Activated CD4-positive, alpha-beta T cell treated with anti-CD3 and anti-CD28 coated beads for 36 hours (primary cell): ENCODE data around the gene STK11. TPM values are rescaled to one million over a fixed set of nuclear protein-coding genes. Genes with fewer than 3 reads are reported as not detected.
A peak's percentile ranks its signal among the peaks of the same experiment; 100 is the strongest.

Experiments
- ATAC-seq: fragments of 200-7000 bp; cut with Tn5 transposase; one replicate; pipeline ENCODE4 v1.10.0; 2021; ENCODE audit warnings: mild to moderate bottlenecking, moderate library complexity
- CTCF ChIA-PET: fragments of 350-600 bp; sonication (Branson Sonifier 250); formaldehyde crosslinking; loops from one replicate; lab custom pipeline; 2021; ENCODE audit warnings: antibody characterized with exemption; lab: Charles Lee
- POLR2A ChIA-PET: fragments of 350-600 bp; sonication (Branson Sonifier 250); formaldehyde crosslinking; loops from one replicate; lab custom pipeline; 2021; ENCODE audit warnings: antibody characterized with exemption, inconsistent platforms; lab: Charles Lee
- DNase-seq: peaks from one replicate; pipeline ENCODE4 v3.0.0-alpha.2; 2020
- H3K27ac Mint-ChIP-seq: one replicate; pipeline ENCODE4 v1.8.0; 2021; ENCODE audit warnings: mixed read lengths
- H3K27me3 Mint-ChIP-seq: one replicate; pipeline ENCODE4 v1.8.0; 2021; ENCODE audit warnings: mixed read lengths
- H3K36me3 Mint-ChIP-seq: one replicate; pipeline ENCODE4 v1.8.0; 2021; ENCODE audit warnings: low read depth, mixed read lengths
- H3K4me1 Mint-ChIP-seq: one replicate; pipeline ENCODE4 v1.8.0; 2021; ENCODE audit warnings: mixed read lengths
- H3K4me3 Mint-ChIP-seq: one replicate; pipeline ENCODE4 v1.8.0; 2021; ENCODE audit warnings: mild to moderate bottlenecking, moderate library complexity, mixed read lengths
- H3K9me3 Mint-ChIP-seq: one replicate; pipeline ENCODE4 v1.8.0; 2021; ENCODE audit warnings: low read depth, mixed read lengths
- intact Hi-C, 2 experiments: fragments of 100-400 bp; cut with DNase I in 1 of 2; cut with micrococcal nuclease in 1 of 2; formaldehyde crosslinking; loops; one replicate each; pipeline versions ENCODE4 v1.14.2 to v1.15.1; 2022 to 2024; cut with DNase I, micrococcal nuclease
- total RNA-seq, 2 experiments: library from RNA; stranded (reverse); gene quantifications; one replicate each; pipeline ENCODE4 v1.2.3, GENCODE V29; 2021

STK11 gene
- total RNA-seq, 2 experiments from 2014 or later: 49.2 to 61.5 TPM

- ATAC-seq (no peak), DNase-seq (no peak)
- POLR2A ChIA-PET: interaction anchor here (0.7 to 2.7 kb wide), 2 partner anchors 12 to 176 kb away, joined by 3 to 7 read pairs; partner anchors contain the start of gene CIRBP
- intact Hi-C loops: no loop called here
- H3K27me3 Mint-ChIP-seq: no peaks in the 10 kb centered on the region
- H3K9me3 Mint-ChIP-seq: no peaks in the 10 kb centered on the region
- H3K4me3 Mint-ChIP-seq: peak overlapping the region; percentile 95
- peaks cover 57% of the 10 kb centered on the region for H3K36me3 Mint-ChIP-seq
- peaks cover 47% of the 10 kb centered on the region for H3K4me1 Mint-ChIP-seq
- CTCF ChIA-PET: interaction anchor here (0.7 to 1.8 kb wide), 5 partner anchors 12 to 154 kb away, joined by 3 to 6 read pairs (median 4); partner anchors contain the start of gene CIRBP
- no peak overlapping the region for H3K27ac Mint-ChIP-seq
Observed at GRCh38 chr19:1256646-1257474, 51.3 kb downstream of the STK11 start.

DNA sequence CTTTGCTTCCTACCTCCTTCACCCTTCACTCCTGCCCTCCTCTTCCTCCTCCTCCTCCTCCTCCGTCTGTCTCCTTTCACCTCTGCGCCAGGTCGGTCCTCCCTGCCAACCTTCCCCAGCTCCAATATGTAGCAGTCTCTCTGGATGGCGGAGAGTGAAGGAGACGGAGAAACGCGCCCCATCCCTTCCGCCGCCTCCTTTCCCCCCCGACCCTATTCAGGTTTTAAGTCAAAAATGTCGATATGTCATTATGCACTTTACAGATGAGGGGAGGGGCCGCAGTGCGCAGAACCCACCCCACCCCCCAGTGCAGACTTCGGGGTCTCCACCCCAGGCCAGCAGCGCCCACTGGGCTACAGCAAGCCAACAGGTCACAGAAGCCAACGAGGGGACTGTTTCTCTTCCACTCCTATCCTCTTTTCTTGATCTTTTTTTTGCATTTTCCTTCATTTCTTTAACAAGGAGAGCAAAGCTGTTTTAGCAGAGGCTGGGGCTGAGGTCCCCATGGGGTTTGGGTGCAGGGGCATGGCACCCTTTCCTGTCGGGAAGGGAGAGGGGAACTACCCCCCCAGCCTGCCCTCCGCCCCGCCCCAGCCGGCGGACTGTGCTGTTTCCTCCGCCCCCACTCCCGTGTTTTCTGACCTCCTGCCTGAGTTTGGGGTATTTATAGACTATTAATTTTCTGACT is 52.0 kb downstream of the STK11 start:
- H3K36me3 Mint-ChIP-seq: peaks cover 52% of the 10 kb centered on the region
- H3K27ac Mint-ChIP-seq: peak overlapping the region; percentile 97
- ChIA-PET POLR2A (no interaction called here), CTCF (interaction anchor here (1.8 kb wide), 1 partner anchor 13 kb away, joined by 6 read pairs; no protein-coding TSS in a partner anchor)
- no peak for DNase-seq
- intact Hi-C loops: no loop called here
- H3K4me3 Mint-ChIP-seq: peak overlapping the region; percentile 95
- H3K4me1 Mint-ChIP-seq: peaks cover 52% of the 10 kb centered on the region
- H3K9me3 Mint-ChIP-seq: no peaks in the 10 kb centered on the region
- H3K27me3 Mint-ChIP-seq: no peaks in the 10 kb centered on the region
- no peak for ATAC-seq

DNA sequence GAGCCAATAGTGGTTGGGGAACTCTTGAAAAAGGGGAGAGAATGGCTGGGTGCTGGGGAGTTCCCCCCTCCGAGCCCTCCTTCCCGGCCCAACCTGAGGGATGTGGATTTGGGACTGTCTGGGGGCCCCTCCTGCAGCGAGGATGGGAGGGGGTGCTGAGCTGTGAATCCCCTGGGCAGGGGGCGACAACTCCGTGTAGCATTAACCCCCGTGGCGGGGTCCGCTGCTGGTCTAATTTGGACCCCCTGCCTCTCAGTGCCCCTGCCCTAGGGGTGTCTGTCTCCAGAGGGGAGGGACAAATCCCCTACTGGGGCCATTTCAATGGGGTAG is 52.5 kb downstream of the STK11 start:
- Mint-ChIP-seq H3K27ac (peak overlapping the region; percentile 97), H3K4me1 (peaks cover 56% of the 10 kb centered on the region), H3K27me3 (no peaks in the 10 kb centered on the region), H3K4me3 (peak overlapping the region; percentile 95), H3K36me3 (peaks cover 52% of the 10 kb centered on the region), H3K9me3 (no peaks in the 10 kb centered on the region)
- ChIA-PET CTCF (no interaction called here), POLR2A (interaction anchor here (0.7 kb wide), 1 partner anchor 365 kb away, joined by 3 read pairs; the partner anchor contains the start of gene RNU6-9)
- intact Hi-C loops: no loop called here
- no peak for ATAC-seq
- no peak for DNase-seq

DNA sequence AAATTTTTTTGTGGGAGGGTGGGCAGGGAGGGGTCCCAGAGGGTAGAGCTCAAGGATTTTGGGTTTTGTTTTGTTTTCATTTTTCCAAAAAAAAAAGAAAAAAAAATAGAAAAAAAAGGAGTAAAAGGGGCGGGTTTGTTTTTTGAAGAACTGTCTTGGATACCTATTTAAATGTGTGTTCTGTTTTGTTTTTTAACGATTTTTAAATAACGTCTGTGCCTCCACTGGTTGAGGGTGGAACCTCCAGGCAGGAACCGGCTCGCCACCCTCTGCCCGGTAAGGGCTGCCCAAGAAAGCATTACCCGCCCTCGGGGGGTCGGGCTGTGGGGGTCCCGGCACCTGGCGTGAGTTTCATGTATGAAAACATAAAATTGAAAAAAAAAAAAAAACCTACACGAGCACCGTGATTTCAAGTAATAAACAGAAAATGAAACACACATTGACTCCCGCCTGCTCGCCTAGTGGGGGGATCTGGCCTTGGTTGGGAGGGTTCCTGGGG is 53.2 kb downstream of the STK11 start:
- Mint-ChIP-seq H3K4me3 (peak overlapping the region; percentile 95), H3K27me3 (no peaks in the 10 kb centered on the region), H3K36me3 (peaks cover 48% of the 10 kb centered on the region), H3K4me1 (peaks cover 55% of the 10 kb centered on the region), H3K9me3 (no peaks in the 10 kb centered on the region), H3K27ac (peak overlapping the region; percentile 97)
- intact Hi-C loops: no loop called here
- ChIA-PET POLR2A (interaction anchor here (0.7 kb wide), 1 partner anchor 365 kb away, joined by 3 read pairs; the partner anchor contains the start of gene RNU6-9), CTCF (interaction anchor here (1.2 kb wide), 1 partner anchor 10 kb away, joined by 4 read pairs; the partner anchor contains the start of gene CIRBP)
- ATAC-seq (peak; percentile 2), DNase-seq (no peak)

DNA sequence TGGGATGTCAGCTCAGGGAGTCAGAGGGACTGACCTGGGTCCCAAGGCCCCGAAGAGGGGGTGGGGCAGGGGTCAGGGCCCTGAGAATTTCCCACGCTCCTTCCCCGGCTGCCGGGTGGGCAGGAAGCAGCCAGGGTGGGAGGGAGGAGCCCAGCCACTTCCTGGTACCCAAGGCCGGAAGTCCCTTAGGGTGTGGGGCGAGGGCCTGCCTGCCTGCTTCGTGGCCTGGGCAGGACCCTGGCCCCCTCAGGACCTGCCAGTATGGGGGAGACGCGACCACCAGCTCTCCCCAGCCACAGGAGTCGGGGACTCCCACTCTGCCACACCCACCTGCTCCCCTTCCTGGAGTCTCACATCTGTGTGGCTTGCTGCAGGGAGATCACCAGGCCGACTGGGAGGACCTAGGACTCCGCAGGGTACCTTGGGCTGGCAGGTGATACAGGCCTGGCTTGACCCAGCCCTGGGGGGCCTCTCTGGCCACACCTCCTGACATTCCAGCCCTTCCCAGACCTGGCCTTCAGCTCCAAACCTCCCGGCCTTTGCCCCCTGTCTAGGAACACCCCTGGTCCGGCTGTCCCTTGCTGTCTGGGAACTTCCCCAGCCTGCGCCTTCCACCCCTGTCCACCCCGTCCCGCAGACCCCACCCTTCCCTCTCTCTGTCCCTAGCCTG is 53.8 kb downstream of the STK11 start:
- H3K27ac Mint-ChIP-seq: peak overlapping the region; percentile 97
- peaks cover 47% of the 10 kb centered on the region for H3K36me3 Mint-ChIP-seq
- no peaks in the 10 kb centered on the region for H3K9me3 Mint-ChIP-seq
- DNase-seq: peak; percentile 82
- H3K4me1 Mint-ChIP-seq: peaks cover 55% of the 10 kb centered on the region
- ChIA-PET POLR2A (interaction anchor here (0.6 kb wide), 1 partner anchor 10 kb away, joined by 3 read pairs; the partner anchor contains the start of gene CIRBP), CTCF (interaction anchor here (1.2 kb wide), 1 partner anchor 10 kb away, joined by 4 read pairs; the partner anchor contains the start of gene CIRBP)
- ATAC-seq: peak; percentile 50
- no peaks in the 10 kb centered on the region for H3K27me3 Mint-ChIP-seq
- intact Hi-C loops: no loop called here
- H3K4me3 Mint-ChIP-seq: peak overlapping the region; percentile 95

DNA sequence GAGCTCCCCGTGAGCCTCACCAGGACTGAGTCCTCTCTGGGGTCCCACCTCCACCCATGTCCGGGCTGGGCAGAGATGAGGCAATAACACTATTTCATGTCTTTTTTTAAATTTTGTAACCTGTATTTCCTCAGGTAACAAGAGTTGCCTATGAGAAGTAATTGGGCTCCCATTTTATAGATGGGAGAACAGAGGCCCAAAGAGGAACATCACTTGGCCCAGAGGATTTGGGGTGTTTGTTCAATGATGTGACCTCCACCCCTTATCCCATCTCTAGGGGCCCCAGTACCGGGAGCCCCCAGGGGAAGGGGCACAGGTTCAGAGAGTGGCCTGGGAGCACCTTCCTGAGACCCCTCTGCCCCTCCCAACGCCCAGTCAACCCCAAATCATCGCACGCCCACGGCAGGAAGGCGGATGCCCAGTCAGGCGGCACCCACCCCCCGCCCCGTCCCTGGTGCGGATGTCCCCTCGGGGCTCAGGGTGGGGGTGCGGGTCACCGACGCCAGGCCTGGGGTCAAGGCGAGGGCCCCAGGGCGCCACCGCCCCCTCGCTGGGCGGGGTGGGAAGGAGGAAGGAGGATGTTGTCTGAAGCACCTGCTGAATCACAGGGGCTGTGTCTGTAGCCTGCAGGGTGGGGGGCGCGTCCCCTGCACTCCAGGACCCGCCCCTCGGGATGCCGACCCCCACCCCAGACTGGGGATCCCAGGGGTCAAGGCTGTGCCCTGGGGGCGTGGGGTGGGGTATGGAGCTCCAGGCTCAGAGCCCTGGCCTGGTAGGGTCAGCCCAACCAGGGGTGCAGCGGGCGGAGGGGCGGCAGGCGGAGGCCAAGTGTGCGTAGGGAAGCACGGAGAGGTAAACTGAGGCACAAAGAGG is 54.5 kb downstream of the STK11 start:
- peak overlapping the region; percentile 97 for H3K27ac Mint-ChIP-seq
- ChIA-PET POLR2A (interaction anchor here (0.6 to 1.7 kb wide), 2 partner anchors 9 kb away, joined by 3 to 10 read pairs; partner anchors contain the start of gene CIRBP), CTCF (interaction anchor here (1.2 to 2.3 kb wide), 2 partner anchors 9 to 16 kb away, joined by 4 to 17 read pairs; partner anchors contain the start of gene CIRBP)
- ATAC-seq (peak; percentile 19), DNase-seq (peak; percentile 77)
- H3K9me3 Mint-ChIP-seq: no peaks in the 10 kb centered on the region
- H3K27me3 Mint-ChIP-seq: no peaks in the 10 kb centered on the region
- H3K36me3 Mint-ChIP-seq: peaks cover 39% of the 10 kb centered on the region
- H3K4me3 Mint-ChIP-seq: peak overlapping the region; percentile 95
- intact Hi-C loops: loop anchor here (1.0 to 10.0 kb wide), 4 partner anchors 9 to 835 kb away; partner anchors contain the start of genes CIRBP (in 1 of the 2), GPX4 (in 1 of the 2), IZUMO4 (in 1 of the 2) and MOB3A (in 1 of the 2)
- peaks cover 50% of the 10 kb centered on the region for H3K4me1 Mint-ChIP-seq

DNA sequence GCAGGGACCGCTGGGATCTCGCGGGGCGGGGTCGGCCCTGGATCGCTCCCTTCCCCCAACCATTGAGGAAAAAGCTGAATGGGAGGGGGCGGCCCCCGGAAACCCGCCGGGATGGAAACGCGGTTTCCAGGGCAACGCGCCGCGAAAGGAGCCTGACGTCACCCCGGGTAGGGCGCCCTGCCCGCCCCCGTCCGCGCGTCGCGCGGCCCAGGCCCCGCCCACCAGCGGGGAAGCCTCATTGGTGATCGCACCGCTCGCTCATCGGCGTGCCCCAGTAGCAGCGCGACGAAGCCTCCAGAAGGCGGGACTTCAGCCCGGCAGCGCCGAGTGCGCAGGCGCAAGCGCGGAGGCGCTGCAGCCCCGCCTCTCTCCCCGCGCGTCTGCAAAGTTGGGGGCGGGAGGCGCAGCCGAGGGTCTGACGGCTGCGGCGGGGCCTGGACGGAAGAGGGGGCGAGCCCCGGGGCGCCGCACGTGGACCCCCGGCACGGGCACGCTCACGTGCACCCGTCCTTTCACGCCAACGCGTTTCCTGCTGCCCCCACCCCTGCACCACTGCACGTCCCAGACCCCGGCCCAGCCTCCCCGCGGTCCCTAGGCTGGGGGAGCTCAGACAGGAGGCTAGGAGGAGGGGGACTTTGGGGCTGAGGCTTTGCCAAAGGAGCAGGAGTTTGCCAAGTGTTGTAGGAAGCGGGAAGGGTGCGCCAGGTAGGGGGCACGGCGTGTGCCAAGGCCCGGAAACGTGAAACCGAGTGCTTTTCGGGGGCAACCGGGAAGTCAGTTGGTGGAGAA is 55.4 kb downstream of the STK11 start:
- Mint-ChIP-seq H3K36me3 (peaks cover 38% of the 10 kb centered on the region), H3K4me1 (peaks cover 54% of the 10 kb centered on the region), H3K4me3 (peak overlapping the region; percentile 95), H3K27ac (peak overlapping the region; percentile 87), H3K27me3 (no peaks in the 10 kb centered on the region), H3K9me3 (no peaks in the 10 kb centered on the region)
- ATAC-seq (peak; percentile 82), DNase-seq (peak; percentile 99)
- intact Hi-C loops: loop anchor here (1.0 to 10.0 kb wide), 5 partner anchors 8 to 834 kb away; partner anchors contain the start of genes CIRBP (in 1 of the 2), FAM174C (in 1 of the 2), GPX4 (in 1 of the 2) and IZUMO4 (in 1 of the 2)
- ChIA-PET CTCF (interaction anchor here (0.8 to 2.3 kb wide), 5 partner anchors 17 to 196 kb away, joined by 3 to 17 read pairs (median 5); partner anchors contain the start of gene ATP5F1D), POLR2A (interaction anchor here (0.6 to 1.7 kb wide), 3 partner anchors 8 to 247 kb away, joined by 4 to 10 read pairs (median 5); partner anchors contain the start of genes CIRBP and FAM174C)

DNA sequence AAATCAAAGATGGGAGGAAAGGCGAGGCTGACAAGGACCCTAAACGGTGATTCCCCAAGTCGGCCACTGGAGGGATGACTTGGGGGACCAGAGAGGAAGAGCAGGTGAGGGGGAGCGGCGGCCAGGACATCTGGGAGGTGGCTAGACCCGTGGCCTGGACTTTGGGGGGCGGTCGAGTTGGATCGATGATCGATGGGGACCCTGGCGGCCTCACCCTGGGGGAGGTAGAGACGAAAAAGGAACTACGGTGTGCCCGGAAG is 55.9 kb downstream of the STK11 start:
- H3K9me3 Mint-ChIP-seq: no peaks in the 10 kb centered on the region
- CTCF ChIA-PET: interaction anchor here (0.8 to 2.3 kb wide), 6 partner anchors 8 to 197 kb away, joined by 3 to 17 read pairs (median 5); partner anchors contain the start of gene ATP5F1D
- intact Hi-C loops: loop anchor here in 1 of 2 experiments (1.0 to 10.0 kb wide), 3 partner anchors 14 to 833 kb away; partner anchors contain the start of genes FAM174C, GPX4, IZUMO4 and MOB3A
- DNase-seq (peak; percentile 42), ATAC-seq (no peak)
- H3K4me1 Mint-ChIP-seq: peaks cover 56% of the 10 kb centered on the region
- H3K27me3 Mint-ChIP-seq: no peaks in the 10 kb centered on the region
- POLR2A ChIA-PET: interaction anchor here (0.9 to 1.7 kb wide), 3 partner anchors 8 to 17 kb away, joined by 3 to 10 read pairs (median 4); partner anchors contain the start of genes CIRBP and FAM174C
- H3K36me3 Mint-ChIP-seq: peaks cover 32% of the 10 kb centered on the region
- H3K27ac Mint-ChIP-seq: peak overlapping the region; percentile 87
- peak overlapping the region; percentile 95 for H3K4me3 Mint-ChIP-seq
